Loucy (cell line): ENCODE measurements around the gene CAPRIN2.

Source experiments
- H2AFZ ChIP-seq: fragments of 200-600 bp; sonication (generic); 2 replicates; pipeline ENCODE4 v1.6.0; 2016; ENCODE audit warnings: antibody characterized with exemption, mild to moderate bottlenecking, low read length, moderate library complexity
- H3F3A ChIP-seq: fragments of 200-600 bp; 2 replicates; pipeline ENCODE4 v1.6.0; 2016; ENCODE audit warnings: antibody characterized with exemption, low read depth, mild to moderate bottlenecking
- H3K27me3 ChIP-seq: fragments of 200-600 bp; sonication (generic); 2 replicates; pipeline ENCODE4 v1.6.1; 2014; ENCODE audit warnings: low read length, mild to moderate bottlenecking; ENCODE audit not compliant: insufficient read depth, poor library complexity, severe bottlenecking
- H3K36me3 ChIP-seq: fragments of 200-600 bp; sonication (generic); 2 replicates; pipeline ENCODE4 v1.6.1; 2016; ENCODE audit warnings: low read length; ENCODE audit not compliant: insufficient read depth
- H3K4me1 ChIP-seq: fragments of 200-600 bp; sonication (generic); 2 replicates; pipeline ENCODE4 v1.5.1; 2014; ENCODE audit warnings: low read length, mild to moderate bottlenecking; ENCODE audit not compliant: insufficient read depth, poor library complexity, severe bottlenecking
- H3K4me2 ChIP-seq: fragments of 200-600 bp; sonication (generic); 2 replicates; pipeline ENCODE4 v1.6.0; 2014; ENCODE audit warnings: antibody characterized with exemption, low read length, low read depth, mild to moderate bottlenecking; ENCODE audit not compliant: poor library complexity, severe bottlenecking
- H3K4me3 ChIP-seq: fragments of 200-600 bp; sonication (generic); 2 replicates; pipeline ENCODE4 v1.5.1; 2014; ENCODE audit warnings: low read length, mild to moderate bottlenecking, mixed read lengths; ENCODE audit not compliant: poor library complexity, severe bottlenecking
- H3K79me2 ChIP-seq: fragments of 200-600 bp; sonication (generic); 2 replicates; pipeline ENCODE4 v1.6.1; 2014; ENCODE audit warnings: low read length; ENCODE audit not compliant: insufficient read depth
- H3K9ac ChIP-seq: fragments of 200-600 bp; sonication (generic); 2 replicates; pipeline ENCODE4 v1.6.0; 2014; ENCODE audit warnings: mild to moderate bottlenecking, low read depth, low read length, moderate library complexity; ENCODE audit not compliant: poor library complexity, severe bottlenecking
- H3K9me2 ChIP-seq: fragments of 200-600 bp; sonication (generic); replicated peaks from 2 replicates; pipeline ENCODE4 v1.6.1; 2016; ENCODE audit warnings: low read depth, low read length, mixed read lengths
- H3K9me3 ChIP-seq: fragments of 200-600 bp; sonication (generic); 2 replicates; pipeline ENCODE4 v1.6.1; 2014; ENCODE audit warnings: mild to moderate bottlenecking, antibody characterized with exemption, low read length, low read depth; ENCODE audit not compliant: insufficient read depth
- H4K20me1 ChIP-seq: fragments of 200-600 bp; sonication (generic); 2 replicates; pipeline ENCODE4 v1.6.0; 2014; ENCODE audit warnings: antibody characterized with exemption, low read length, mild to moderate bottlenecking; ENCODE audit not compliant: insufficient read depth, poor library complexity, severe bottlenecking
- EZH2phosphoT487 ChIP-seq: fragments of 200-600 bp; IDR thresholded peaks from 2 replicates; pipeline ENCODE4 v1.6.1; 2018; ENCODE audit warnings: antibody characterized with exemption, mild to moderate bottlenecking, moderate library complexity, borderline replicate concordance
- TF ChIP-seq, protein P1 (sequence below): fragments of 200-600 bp; sonication (generic); conservative IDR thresholded peaks from 2 replicates; pipeline ENCODE4 v1.5.1; 2014; ENCODE audit warnings: mild to moderate bottlenecking, antibody characterized with exemption, low read length

The CAPRIN2 gene

DNA sequence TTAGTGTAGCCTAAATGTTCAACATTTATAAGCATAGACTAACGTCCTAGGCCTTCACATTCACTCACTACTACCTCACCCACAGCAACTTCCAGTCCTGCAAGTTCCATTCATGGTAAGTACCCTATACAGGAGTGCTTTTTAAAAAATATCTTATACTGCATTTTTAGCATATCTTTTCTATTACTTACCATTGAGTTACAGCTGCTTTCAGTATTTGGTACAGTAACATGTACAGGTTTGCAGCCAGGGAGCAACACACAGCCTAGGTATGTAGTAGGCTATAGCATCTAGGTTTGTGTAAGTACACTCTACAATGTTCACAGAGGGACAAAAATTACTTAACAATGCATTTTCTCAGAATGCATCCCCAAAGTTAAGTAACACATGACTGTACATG lies 76.5 kb downstream of the CAPRIN2 start:
- Histone ChIP-seq H3K9me2 (no peaks in the 10 kb centered on the region), H3K27me3 (no peaks in the 10 kb centered on the region), H3K4me3 (no peak overlapping the region), H3F3A (no peaks in the 10 kb centered on the region), H3K79me2 (no peaks in the 10 kb centered on the region), H3K36me3 (peaks cover 55% of the 10 kb centered on the region; the same call in 1 of the 2 replicates), H3K4me2 (no peak overlapping the region), H3K9ac (no peak overlapping the region), H3K9me3 (no peaks in the 10 kb centered on the region), H4K20me1 (no peaks in the 10 kb centered on the region), H3K4me1 (peaks cover 9% of the 10 kb centered on the region), H2AFZ (no peak overlapping the region)
- TF ChIP-seq, protein P1, sequence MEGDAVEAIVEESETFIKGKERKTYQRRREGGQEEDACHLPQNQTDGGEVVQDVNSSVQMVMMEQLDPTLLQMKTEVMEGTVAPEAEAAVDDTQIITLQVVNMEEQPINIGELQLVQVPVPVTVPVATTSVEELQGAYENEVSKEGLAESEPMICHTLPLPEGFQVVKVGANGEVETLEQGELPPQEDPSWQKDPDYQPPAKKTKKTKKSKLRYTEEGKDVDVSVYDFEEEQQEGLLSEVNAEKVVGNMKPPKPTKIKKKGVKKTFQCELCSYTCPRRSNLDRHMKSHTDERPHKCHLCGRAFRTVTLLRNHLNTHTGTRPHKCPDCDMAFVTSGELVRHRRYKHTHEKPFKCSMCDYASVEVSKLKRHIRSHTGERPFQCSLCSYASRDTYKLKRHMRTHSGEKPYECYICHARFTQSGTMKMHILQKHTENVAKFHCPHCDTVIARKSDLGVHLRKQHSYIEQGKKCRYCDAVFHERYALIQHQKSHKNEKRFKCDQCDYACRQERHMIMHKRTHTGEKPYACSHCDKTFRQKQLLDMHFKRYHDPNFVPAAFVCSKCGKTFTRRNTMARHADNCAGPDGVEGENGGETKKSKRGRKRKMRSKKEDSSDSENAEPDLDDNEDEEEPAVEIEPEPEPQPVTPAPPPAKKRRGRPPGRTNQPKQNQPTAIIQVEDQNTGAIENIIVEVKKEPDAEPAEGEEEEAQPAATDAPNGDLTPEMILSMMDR: no peak
- no peak for TF ChIP-seq EZH2phosphoT487

DNA sequence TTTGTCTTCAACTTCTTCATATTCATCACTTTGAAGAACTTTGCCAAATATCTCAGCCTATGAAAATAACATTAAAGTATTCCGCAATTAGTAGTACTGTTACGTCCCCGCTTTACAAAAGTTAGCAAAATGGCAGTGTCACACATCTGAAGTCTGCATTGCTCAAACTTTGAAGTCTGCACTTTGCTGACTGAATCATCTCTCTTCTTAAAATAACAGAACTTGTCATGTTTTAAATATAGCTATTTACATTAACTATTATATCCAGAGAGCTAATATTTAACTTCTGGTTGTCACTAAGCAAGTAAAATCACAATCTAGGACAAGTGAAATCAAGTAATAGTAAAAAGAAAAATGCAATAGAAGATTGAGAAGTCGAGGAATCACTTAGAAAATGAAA lies 93.5 kb downstream of the CAPRIN2 start:
- no peaks in the 10 kb centered on the region for H4K20me1 ChIP-seq
- H3F3A ChIP-seq: no peaks in the 10 kb centered on the region
- no peak for TF ChIP-seq EZH2phosphoT487
- TF ChIP-seq, protein P1: no peak
- no peaks in the 10 kb centered on the region for H3K9me2 ChIP-seq
- H3K27me3 ChIP-seq: no peaks in the 10 kb centered on the region
- no peak overlapping the region for H3K9ac ChIP-seq
- H3K4me2 ChIP-seq: no peak overlapping the region
- H3K9me3 ChIP-seq: no peaks in the 10 kb centered on the region
- no peaks in the 10 kb centered on the region for H3K79me2 ChIP-seq
- H3K36me3 ChIP-seq: peaks cover 51% of the 10 kb centered on the region; the same call in 1 of the 2 replicates
- H3K4me1 ChIP-seq: no peaks in the 10 kb centered on the region
- no peak overlapping the region for H2AFZ ChIP-seq
- H3K4me3 ChIP-seq: no peak overlapping the region
